Stimulated activated CD8-positive, alpha-beta memory T cell treated with anti-CD3 and anti-CD28 coated beads, Interleukin-7, amount 100 ng/mL, for 1 hour (primary cell): Measurements from ENCODE around the gene KRT78.
"Not testable (repeated sequence)": the region's sequence is repeated elsewhere in the genome, so short reads cannot be mapped to it uniquely, and the experiment has no call there.

Experiments
- DNase-seq, 2 donors: peaks; one replicate each; pipeline ENCODE4 v3.0.0-alpha.2; 2020; ENCODE audit warnings: low read depth in 2 of 2

Gene KRT78

DNA sequence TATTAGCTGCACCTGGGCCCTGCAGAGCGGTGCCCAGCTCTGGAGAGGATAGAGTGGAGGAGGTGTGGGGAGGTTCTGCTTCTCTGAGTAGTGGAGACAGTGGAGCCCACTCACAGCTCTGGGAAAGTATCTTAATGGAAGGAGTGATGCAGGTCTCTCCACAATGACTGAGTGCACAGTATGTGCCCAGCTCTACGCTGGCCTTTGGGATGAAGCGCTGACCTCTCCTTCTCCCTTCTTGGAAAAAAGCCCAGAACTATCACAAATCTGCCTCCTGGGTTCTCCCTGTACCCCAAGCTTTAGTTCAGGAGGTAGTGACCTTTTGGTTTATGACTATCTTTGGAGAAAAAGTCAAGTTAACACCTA is 52.4 kb downstream of the KRT78 start:
- no peak for DNase-seq

DNA sequence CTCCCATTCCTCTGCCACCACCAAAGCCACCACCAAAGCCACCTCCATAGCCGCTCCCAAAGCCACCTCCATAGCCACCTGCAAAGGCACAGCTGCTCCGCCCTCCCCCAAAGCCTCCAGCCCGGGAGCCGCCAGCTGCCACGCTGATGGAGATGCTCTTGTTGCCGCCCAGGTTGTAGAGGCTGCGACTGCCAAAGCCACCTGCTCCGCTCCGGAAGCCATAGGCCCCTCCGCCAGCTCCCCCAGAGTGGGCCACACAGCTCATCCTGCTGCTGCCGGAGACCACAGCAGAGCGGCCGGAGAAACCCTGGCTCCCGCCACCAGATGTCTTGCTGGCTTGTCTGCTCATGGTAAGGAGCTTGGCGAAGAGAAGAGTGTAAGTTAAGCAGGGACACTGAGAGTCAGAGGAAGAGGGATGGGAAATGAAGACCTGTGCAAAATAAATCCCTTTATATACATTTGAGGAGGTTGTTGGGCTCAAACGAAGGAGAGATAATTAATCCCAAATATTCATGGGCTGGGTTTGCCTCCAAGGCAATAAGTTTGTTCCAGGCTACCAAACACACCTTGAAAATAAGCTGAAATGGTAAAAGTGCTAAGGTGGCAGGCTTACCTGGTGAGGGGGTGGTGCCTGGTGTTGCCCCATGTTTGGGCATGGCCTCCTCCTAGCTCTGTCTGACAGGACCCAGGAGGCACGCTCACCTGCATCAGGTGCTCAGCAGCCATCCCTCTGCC is 52.9 kb downstream of the KRT78 start, which contains the start of gene KRT3:
Gene KRT3 (minus strand): TSS at position 424 of the 735 bp plus-strand sequence. CDS start 75 bp downstream, at position 349.
- no peak for DNase-seq

DNA sequence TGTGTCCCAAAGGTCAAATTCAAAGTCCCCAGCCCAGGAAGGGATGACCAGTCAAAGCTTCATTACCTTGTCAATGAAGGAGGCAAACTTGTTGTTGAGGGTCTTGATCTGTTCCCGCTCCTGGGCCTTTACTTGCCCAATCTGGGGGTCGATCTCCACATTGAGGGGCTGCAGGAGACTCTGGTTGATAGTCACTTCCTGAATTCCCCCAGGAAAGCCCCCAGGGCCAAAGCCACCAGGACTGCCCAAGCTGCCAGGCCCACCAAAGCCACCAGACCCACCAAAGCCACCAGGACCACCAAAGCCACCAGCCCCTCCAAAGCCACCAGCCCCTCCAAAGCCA is 53.5 kb downstream of the KRT78 start:
- DNase-seq = not testable (repeated sequence)

DNA sequence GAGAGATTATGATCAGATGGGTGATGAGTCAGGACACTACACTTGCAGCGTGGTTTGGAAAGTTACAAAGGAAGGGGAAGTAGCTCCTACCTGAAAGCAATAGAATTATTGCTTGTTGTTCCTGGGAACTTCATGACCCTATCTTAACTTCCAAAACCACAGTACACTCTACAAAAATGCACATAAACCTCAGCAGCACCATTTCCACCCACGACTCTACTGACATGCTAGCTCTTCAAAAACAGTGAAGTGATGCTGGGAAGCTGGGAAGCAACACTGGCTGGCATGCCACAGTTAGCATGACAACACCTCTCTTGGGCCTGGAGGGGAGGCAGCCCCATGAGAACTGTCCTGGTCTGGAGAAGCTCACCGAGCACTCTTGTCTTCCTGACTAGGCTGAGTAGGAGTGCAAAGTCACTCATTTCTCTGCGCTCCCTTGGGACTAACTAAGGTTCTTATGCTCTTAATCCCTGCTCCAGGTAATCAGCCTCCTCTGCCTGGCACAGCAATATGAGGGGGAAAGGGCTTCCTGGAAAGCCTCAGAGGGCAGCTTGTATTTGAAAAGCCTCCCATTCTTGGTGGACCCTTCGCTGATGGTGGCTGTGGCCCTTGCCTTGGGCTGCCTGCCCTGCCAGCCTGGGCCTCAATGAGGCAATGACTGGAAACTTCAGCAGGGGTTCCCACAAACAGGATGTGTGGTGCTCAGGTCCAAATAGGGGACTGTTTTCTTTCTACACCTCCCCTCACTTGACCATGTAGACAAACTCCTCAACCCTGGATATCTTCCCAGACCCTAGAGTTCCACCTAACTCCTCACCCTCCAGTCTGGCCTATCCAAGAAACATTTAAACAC is 54.1 kb downstream of the KRT78 start:
- DNase-seq = no peak

DNA sequence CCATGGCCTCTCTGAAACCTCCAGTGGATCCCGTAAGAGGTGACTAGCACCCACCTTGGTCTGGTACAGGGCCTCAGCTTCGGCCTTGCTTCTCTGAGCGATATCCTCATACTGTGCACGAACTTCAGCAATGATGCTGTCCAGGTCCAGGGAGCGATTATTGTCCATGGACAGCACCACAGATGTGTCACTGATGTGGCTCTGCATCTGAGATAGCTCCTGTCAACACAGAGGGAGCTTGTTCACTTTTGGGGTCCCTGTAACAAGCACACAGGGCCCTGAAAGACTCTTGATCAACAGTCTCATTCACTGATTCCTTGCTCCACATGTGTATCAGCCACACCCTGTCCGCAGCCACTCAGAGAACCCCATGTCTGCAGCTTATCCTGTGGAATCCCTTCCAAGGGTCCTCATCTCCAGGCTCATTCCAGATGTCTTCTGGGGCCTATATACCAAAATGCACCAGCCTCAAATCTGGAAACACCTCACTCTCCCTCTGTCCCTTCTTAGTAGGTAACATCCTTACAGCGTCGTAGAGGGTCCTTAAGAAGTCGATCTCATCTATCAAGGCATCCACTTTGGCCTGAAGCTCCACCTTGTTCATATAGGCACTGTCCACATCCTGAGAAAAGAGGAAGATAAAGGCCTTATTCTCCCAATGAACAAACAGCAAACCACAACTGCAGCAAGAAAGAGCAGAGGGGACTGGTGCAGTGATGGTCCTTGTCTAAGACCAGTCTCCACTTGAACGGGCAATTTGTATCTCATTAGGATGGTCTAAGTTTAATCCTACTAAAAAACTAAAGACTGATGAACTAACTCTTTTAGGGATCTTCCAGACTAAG is 56.4 kb downstream of the KRT78 start:
- DNase-seq = no peak

DNA sequence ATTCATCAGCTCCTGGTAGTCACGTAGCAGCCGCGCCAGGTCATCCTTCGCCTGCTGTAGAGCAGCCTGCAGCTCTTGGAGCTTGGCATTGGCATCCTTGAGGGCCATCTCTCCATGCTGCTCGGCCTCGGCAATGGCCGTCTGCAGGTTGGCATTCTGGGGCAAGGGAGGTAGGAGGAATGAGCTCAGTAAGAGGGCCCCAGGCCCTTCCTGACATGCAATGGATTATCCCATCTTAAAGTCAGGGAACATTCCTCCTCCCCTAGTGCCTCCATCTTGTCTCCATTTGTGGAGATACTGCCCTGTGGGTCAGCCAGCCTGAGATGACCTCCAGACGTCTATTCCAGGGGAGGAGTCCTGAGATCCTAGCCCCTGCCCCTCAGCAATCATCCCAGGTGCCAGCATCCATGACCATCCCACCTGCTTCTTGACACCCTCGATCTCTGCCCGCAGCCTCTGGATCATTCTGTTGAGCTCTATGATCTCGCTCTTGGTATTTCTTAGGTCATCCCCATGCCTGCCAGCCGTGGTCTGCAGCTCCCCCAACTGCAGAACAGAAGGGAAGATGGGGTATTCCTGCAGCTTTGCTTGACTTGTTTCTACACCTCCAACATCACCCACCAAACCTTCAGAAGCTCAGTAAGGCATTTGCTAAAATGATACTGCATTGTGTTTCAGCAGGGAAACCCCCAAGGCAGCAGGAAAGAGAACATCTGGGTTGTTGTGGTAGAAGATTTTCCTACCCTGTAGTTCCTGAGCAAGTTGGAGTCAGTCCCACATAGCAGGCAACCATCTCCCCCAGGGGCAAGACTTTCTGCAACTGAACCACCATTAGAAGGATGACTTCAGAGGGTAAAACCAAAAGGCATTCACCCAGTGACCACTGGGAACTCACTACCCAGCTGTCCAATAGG is 57.3 kb downstream of the KRT78 start:
- DNase-seq = no peak

DNA sequence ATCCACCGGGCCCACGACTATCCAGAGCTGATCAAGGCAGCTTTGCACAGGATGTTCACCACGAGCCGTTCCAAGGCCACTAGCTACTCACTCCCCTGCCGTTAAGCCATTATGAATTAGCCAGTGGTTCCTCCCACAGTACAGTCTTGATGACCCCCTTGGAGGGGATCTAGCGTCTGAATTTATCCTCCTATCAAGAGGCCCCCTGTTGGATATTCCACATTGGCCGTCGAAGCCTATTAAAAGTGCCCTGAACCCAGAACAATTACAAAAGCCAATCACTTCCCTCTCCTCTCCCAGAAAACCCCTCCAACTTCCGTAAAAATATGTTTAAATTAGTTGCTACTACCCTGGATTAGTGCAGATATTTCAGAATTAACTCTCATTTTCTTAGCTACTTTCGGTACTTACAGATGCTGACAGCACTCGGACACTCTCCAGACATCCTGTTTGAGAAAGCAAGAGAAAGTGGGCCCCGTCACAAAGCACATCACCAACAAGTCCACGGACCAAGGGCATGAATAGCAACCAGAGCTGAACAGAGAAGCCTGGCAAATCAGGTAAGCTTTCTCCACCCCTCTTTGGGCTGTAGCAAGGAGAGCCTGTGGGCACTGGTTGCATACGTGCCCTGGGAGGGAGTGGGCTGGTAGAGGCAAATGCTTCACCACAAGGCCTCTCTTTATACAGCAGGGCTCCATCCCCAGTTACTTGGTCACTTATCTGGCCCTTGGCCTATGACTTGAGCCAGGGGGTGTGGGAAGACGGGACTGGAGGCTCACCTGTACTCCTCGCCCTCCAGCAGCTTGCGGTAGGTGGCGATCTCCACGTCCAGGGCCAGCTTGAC is 58.1 kb downstream of the KRT78 start:
- DNase-seq = no peak

DNA sequence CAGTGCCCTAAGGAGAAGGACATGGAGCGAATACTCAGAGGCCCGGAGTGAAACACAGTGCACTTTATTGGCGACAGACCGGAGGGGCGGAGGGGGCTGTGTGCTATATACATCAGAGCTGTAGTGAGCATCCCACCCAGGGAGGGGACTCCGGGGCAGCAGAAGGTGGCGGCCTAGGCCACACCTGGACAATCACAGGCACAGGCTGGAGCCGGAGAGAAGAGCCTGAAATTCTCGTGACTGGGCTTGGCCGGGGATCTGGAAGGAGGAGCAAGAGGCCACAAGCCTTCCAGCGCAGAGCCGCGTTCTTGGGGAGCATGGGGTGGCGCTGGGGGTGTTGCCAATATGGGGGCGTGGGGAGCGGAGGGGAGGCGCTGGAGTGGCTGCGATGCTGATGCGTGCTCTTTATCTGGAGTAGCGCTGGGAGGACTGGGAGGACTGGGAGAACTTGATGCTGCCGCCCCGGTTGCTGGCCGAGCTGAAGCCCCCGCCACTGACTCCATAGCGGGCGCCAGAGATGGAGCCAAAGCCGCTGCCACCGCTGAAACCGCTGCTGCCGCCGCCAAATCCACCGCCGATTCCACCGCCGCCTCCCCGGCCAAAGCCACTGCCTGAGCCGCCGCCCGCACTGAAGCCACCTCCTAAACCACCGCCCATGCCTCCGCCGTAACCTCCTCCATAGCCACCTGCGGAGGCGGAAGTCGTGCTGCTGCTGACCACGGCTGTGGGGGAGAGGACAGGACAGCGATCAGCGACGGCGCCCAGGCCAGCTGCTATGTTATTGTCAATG is 59.0 kb downstream of the KRT78 start:
- DNase-seq = no peak

DNA sequence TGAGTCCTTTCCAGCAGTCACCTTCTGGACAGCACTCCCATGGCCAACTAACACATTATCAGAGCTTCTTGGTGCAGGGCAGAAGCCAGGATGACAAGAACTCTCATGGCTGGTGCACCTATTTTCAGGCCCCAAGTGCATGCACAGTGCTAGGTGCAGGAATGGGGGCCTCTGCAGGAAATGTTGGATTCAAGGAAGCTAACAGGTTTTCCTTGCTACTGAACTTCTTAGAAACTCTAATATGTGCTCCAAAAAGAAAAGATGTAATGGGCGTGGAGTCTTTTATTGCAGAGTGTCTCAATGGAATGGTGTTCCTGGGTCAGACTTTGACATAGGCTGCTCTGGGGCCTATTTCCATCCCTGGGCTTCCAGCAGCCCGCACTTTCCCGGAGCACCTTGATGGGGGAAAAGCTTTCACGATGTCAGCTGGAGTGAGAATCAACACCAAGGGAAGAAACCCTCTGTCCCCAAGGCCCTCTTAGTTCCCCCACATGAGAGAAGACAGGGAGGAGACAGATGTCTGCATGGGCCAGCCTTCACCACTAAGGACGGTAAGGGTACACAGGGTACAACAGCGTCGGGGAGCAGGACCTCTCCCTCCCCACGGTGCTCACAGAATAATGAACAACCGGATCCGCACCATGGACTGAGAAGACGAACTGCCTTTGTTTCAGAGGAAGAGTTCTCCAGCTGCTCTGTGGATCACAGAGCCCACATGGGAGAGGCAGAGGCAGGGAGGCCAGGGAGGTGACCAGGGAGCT is 59.7 kb downstream of the KRT78 start:
- DNase-seq = no peak

DNA sequence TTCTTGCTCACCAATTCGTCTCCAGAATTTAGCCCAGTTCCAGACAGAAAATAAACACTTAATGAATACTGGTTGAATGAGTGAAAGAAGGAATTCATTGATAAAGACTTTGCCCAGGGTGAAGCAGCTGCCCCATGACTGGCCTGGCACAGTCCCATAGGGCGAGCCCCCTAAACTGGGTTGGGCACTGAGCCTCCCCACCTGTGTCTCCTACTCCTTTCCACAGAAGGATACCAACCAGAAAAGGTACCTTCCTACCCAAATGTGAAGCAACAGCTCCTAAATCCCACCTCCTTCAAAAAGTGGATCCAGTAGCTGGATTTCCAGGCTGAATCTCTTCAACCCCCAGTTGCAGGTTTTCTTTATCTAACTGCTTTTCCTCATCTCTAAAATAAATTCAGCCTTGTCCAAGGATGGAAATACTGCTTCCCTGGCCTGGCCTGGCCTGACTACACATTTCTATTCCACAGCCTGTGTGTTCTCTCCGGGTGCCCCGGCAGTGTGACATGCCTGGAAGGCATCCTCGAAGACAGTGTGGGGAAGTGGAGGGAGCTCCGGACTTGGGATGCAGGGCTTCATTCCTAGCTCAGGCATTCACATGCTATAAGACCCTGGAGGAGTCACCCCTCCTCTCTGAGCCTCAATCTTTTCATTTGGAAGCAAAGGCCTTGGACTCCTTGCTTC is 60.5 kb downstream of the KRT78 start:
- DNase-seq = no peak
